ENCODE results near the gene PRPF40B. TPM values are rescaled to one million over a fixed set of nuclear protein-coding genes. Genes with fewer than 3 reads are reported as not detected.

PRPF40B gene
- total RNA-seq, 4 donors from 2014 or later: 3.4 to 10.1 (median 6.7) TPM

DNA sequence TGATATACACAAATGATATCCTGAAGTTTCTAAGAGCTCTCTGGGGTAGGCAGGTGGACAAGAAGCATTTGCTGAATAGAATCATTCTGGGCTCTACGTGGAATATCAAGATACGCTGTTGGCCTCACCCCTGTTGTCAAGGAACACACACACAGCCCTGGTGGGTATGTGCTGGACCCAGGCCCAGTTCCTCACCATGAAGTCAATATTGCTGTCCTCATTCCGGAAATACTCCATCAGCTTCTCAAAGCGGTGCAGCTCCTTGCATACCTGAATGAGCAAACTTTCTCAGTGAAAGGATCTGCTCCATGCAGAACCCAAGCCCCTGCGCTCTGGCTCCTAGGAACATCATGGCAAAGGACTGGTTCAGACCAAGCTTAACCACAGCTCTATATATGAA is 31.4 kb downstream of the PRPF40B start:
- TF ChIP-seq, protein P1, sequence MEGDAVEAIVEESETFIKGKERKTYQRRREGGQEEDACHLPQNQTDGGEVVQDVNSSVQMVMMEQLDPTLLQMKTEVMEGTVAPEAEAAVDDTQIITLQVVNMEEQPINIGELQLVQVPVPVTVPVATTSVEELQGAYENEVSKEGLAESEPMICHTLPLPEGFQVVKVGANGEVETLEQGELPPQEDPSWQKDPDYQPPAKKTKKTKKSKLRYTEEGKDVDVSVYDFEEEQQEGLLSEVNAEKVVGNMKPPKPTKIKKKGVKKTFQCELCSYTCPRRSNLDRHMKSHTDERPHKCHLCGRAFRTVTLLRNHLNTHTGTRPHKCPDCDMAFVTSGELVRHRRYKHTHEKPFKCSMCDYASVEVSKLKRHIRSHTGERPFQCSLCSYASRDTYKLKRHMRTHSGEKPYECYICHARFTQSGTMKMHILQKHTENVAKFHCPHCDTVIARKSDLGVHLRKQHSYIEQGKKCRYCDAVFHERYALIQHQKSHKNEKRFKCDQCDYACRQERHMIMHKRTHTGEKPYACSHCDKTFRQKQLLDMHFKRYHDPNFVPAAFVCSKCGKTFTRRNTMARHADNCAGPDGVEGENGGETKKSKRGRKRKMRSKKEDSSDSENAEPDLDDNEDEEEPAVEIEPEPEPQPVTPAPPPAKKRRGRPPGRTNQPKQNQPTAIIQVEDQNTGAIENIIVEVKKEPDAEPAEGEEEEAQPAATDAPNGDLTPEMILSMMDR (IDR thresholded peaks at IDR 0.05; ENCODE audit: low read depth): no peak

DNA sequence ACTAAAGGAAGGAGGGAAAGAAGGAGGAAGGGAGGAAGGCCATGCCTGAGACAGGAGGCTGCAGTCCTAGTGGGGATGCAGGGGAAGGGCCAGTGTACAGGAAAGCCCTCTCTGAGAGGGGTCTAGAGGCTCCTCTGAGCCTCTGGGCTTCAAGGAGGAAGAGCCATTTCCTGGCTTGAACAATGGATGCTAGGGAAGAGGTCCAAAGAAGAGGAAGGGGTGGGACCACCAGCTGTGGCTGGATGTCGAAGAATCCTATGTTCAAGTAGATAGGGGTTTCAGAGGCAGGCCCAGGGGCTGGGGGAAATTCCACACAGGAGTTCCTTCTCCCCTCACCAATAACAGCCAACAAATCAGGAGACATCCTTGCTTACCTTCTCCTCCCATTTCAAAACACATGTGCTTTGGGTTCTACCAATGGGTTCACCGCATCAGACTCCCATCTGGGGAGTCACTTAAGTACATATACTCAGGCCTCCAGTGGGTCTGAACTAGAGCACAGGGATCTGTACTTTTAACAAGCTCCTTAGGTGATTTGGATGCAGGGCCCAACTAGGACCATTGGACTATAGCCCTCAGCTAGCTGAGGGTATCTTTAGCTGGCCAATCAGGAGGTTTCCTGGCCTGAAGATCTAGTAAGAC is 32.4 kb downstream of the PRPF40B start:
- TF ChIP-seq, protein P1 (IDR thresholded peaks at IDR 0.05; ENCODE audit: low read depth): no peak

DNA sequence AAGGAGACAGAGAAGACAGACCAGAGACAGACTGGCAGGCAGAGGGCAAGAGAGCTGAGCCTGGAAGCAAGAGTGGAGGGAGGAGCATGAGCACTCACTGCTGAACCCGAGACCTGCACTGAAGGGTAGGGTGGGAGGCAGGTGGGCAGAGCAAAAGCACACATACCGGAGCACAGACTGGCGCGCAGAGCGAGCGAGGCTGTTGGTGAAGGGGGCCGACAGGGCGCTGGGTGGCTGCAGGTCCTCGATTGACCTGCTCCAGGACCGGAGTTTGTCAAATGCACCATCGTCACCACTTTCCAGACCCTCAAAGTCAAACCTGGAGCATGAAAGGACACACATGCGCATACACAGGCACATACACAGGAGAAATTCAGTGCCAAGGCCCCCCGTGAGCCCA is 34.9 kb downstream of the PRPF40B start:
- TF ChIP-seq, protein P1 (IDR thresholded peaks at IDR 0.05; ENCODE audit: low read depth): no peak

DNA sequence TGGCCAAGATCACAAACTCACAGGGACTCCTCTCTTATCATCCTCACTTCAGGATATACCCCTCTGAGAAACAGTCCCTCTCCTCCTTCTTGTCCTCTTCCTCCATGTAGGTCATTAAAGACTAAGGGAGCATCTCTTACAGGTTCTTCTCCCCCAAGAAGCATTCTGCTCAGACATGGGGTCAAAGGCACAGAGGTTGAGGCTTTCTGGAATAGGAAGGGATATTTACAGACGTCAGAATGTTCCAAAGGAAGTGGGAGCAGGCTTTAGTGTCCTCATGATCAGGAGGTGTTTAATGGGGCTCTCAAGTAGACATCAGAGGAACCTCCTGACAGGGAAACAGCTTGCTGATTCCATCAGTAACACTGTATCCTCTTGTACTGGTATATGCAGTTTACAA is 36.4 kb downstream of the PRPF40B start:
- TF ChIP-seq, protein P1 (IDR thresholded peaks at IDR 0.05; ENCODE audit: low read depth): no peak

DNA sequence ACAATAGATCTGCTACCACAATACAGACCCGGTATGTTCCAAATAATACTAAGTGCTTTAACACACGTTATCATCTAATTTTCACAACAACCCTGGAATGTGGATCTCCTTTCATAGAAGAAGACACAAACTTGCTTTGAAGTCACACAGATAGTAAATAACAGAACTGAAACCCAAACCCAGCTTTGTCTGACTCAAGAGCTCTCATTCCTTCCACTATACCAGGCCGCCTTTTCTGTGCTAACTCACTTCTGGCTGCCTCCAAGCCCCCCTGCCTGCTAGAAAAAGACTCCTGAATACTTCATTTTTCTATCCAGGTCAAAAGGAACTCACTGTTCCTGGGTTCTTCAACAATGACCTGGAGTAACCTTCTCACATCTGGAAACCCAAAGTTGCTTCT is 37.8 kb downstream of the PRPF40B start:
- TF ChIP-seq, protein P1 (IDR thresholded peaks at IDR 0.05; ENCODE audit: low read depth): no peak

DNA sequence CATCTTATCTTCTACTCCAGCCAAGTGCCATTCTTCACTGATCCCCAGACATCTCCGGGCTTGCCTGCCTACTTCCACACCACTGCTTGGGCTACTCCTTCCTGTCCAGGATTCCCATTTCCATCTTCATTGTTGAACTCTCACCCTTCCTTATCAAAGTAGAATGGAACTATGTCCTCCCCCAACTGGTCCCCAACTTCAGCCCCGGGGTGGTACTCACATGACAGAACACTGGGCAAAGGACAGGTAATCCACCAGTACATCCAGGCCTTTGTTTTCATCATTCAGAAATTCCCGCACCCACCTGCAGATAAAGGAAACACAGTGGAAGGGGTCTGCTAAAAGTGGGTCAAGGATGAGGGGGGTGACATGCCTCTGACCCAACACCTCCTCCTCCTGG is 38.4 kb downstream of the PRPF40B start:
- TF ChIP-seq, protein P1 (IDR thresholded peaks at IDR 0.05; ENCODE audit: low read depth): no peak

DNA sequence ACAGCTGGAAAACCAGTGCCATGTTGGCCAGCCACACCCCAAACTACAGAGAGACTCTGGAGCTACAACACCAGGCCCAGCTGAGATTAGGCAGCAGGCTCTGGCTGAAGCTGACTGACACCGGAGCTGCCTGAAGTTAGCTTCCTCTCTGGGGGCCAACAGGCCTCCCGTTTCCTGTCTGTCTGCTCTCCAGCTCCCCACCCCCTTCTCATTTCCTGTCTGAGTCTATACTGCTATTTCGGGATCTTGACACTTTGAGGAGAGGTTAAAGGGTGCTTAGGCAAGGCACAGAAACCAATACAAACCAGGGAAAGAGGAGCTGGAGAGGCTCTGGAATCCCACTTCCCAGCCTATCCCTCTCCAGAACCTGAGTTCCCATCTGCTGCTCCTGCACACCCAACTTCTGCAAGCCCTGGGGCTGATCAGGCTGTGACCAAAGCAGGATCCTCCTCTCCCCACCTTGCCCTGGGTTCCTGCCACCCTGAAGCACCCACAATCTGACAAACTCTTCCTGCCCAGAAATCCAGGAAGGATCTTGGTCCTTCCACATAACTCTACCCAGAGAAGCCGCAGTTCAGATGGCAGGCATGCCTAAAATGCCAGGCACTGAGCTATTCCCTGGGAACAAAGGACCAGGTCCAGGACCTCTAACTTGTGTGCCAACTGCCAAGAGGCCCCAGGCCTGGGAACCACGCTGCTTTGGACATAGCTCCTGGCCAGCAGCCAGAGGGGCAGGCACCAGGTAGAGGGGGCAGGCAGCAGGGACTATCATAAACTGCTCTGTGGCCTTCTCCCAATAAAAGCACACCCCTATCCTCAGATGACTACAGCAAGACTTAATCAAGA is 39.9 kb downstream of the PRPF40B start:
- TF ChIP-seq, protein P1 (IDR thresholded peaks at IDR 0.05; ENCODE audit: low read depth): no peak
